Stimulated activated CD4-positive, alpha-beta T cell treated with anti-CD3 and anti-CD28 coated beads, Interleukin-15, amount 100 ng/mL, for 1 hour (primary cell): ENCODE measurements around the gene TMEM187.
A peak's percentile ranks its signal among the peaks of the same experiment; 100 is the strongest.

Experiments used
- DNase-seq, 2 donors: peaks; one replicate each; pipeline ENCODE4 v3.0.0-alpha.2; 2020; ENCODE audit warnings: low read depth in 1 of 2, low spot score in 1 of 2

Gene TMEM187

GRCh38 chrX:153972368-153973126 is at the start of gene TMEM187:
Gene TMEM187 (plus strand): TSS chrX:153972754. CDS start chrX:153982063, 9,309 bp downstream.
- peak; percentile 71 to 75 for DNase-seq

GRCh38 chrX:153922932-153923857 is 49.4 kb upstream of the TMEM187 start:
- no peak for DNase-seq

GRCh38 chrX:153924149-153924861 is 48.2 kb upstream of the TMEM187 start:
- DNase-seq = no peak

- DNase-seq = no peak
Observed at GRCh38 chrX:153925387-153925738, 47.2 kb upstream of the TMEM187 start.

- DNase-seq = peak in 1 of 2 donors; percentile 26
Observed at GRCh38 chrX:153925739-153926551, 46.6 kb upstream of the TMEM187 start, which contains the start of gene ARHGAP4. Gene ARHGAP4 (minus strand): TSS chrX:153926264. CDS start chrX:153926202, 62 bp downstream.

GRCh38 chrX:153926552-153926857 is 46.0 kb upstream of the TMEM187 start:
- DNase-seq = no peak

GRCh38 chrX:153926858-153927671 is 45.5 kb upstream of the TMEM187 start:
- DNase-seq = peak; percentile 44

GRCh38 chrX:153927672-153927921 is 45.0 kb upstream of the TMEM187 start:
- DNase-seq = no peak

- peak; percentile 80 to 84 for DNase-seq
Observed at GRCh38 chrX:153927922-153928760, 44.4 kb upstream of the TMEM187 start.

- DNase-seq = no peak
Observed at GRCh38 chrX:153928846-153929245, 43.7 kb upstream of the TMEM187 start.

- DNase-seq = no peak
Observed at GRCh38 chrX:153929576-153929975, 43.0 kb upstream of the TMEM187 start.

- no peak for DNase-seq
Observed at GRCh38 chrX:153930011-153930910, 42.3 kb upstream of the TMEM187 start.

- DNase-seq = no peak
Observed at GRCh38 chrX:153931151-153931550, 41.4 kb upstream of the TMEM187 start.

- DNase-seq = no peak
Observed at GRCh38 chrX:153931748-153932147, 40.8 kb upstream of the TMEM187 start.

- no peak for DNase-seq
Observed at GRCh38 chrX:153932220-153932915, 40.2 kb upstream of the TMEM187 start.

GRCh38 chrX:153933748-153934147 is 38.8 kb upstream of the TMEM187 start:
- DNase-seq = no peak

GRCh38 chrX:153934148-153934761 is 38.3 kb upstream of the TMEM187 start:
- DNase-seq = no peak
